NCI-H748 (cell line): ENCODE results near the gene CNTNAP3B.
"Not testable (repeated sequence)": the region's sequence is repeated elsewhere in the genome, so short reads cannot be mapped to it uniquely, and the experiment has no call there.

Experiments
- DNase-seq: peaks from one replicate; lab custom pipeline; 2025; ENCODE audit not compliant: unreplicated experiment; lab: John Stamatoyannopoulos, UW

The CNTNAP3B gene

DNA sequence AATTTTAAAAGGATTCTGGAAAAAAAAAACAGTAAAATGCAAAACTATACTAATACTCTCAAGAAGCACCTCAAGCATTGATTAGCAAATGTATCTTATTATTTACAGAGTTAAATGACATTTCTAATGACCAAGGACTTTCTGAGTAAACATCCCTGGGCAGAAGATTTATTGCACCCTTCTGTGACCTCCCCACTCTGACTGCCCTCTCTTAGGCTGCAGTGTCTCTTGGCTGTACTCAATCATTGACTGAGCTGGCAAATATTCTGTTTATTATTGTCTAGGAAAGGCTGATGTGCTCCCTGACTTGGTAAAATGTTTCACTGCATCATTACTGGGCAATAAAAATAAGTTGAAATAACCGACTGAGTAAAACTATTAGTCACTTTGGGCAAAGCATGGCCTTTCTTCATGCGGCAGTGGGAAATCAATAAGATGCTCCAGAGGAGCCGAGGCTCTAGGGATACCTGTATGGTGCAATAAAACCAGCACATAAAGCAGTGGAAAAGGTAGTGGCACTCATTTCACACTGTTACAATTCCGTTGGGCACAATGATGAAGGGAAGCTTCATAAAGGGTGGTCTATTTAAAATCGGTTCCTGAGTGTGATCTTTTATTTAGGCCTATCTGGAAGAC lies 151.1 kb downstream of the CNTNAP3B start:
- DNase-seq = not testable (repeated sequence)

DNA sequence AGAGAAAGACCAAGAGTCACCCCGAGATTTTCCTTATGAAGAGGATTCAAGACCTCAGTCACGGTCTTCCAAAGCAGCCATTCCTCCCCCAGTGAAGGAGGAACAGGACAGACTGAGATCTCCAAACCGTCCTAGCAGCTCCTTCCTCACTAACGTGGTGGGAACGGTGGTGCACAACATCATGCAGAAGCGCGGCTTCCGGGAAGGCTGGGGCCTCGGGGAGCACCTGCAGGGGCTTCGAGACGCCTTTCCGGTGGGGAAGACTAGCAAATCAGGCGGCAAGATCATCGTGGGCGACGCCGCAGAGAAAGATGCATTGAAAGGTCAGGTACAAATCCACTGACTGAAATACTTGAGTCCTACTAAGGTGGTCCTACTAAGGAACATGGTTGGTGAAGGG lies 154.3 kb downstream of the CNTNAP3B start:
- not testable (repeated sequence) for DNase-seq

DNA sequence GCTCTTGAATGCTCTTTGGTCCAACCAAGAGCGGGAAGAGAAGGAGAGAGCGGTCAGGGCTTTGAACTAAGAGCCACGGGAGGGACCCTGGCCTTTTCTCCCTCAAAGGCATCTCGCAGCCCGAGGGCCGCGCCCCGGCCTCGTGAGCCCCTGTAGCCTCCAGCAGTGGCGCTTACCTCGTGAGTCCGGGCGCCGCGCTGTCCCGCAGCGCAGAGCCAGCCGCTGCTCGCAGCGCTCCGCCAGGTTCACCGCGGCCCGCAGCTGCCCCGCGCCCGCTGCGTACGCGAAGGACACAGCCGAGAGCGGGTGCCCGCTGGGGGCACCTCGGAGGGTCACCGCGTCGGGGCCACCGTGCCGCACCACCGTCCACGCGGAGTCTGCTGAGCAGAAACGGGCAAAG lies 176.2 kb downstream of the CNTNAP3B start:
- not testable (repeated sequence) for DNase-seq

DNA sequence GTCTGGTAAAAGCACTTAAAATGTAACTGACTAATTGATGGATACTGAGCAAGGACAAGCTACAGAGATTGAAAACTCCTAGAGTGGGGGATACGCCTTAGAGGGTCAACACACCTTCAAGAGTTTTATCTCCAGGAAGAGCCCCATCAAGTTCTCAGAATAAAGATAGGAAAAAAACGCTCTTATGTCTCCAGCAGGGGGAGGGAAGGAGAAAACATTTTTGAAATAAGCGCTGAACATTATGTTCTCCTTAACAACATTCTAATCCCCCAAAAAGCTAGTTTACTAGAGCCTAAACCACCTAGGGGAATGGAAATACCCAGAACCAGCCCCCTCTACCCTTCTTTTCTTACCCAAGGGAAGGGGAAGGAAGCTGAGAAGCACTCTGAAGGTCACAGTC lies 187.5 kb downstream of the CNTNAP3B start:
- DNase-seq = not testable (repeated sequence)

DNA sequence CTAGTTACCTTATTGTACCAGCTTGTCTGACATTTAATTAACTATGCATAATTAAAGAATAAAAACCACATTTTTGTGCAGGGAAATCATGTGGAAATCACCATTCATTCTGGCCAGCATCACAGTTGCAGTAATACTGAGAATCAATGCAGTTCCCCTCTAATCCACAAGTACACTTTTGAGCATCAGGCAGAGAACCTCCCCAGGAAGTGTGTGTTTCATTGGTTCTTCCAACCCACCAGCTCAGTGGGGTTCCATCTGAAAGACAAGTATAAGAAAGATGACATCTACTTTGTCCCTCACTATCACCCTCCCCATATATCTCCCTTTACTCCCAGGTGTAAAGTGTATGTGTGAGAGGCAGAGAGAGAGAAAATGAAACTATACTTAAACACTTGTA lies 191.1 kb downstream of the CNTNAP3B start:
- DNase-seq = not testable (repeated sequence)

DNA sequence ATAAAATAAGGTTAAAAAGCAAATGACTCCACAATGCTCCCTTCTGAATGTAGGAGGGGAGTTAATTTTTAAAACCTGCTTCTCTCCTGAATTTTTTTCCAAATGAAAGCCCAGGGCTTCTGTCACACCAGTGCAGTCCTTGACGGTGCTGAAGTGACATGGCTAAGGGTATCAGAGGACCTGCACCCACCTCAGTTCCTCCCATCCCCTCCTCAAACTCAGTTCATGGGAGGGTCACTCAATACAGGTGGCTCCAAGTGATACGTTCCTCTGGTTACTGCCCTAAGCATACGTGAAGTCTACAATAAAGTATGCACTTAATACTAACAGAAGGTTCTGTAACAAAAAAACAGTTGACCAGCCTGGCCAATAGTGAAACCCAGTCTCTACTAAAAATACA lies 193.5 kb downstream of the CNTNAP3B start:
- DNase-seq = not testable (repeated sequence)

DNA sequence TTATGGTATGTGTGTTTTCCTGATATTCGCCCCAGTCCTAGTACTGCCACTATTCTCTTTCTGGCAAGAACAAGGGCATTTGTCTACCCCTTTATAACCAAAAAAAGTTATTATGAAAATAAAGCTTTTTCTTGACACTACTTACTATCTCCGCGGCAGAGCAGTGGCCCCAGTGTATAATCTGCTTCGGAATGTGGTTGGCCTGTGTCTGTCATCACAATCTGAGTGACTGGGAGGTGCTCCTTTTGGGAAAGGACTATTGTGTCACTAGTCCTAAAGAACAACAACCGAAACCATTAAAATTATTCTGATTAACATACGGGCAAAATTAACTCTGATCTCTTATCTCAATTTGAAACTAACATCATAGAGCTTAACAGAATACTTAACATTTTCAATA lies 200.1 kb downstream of the CNTNAP3B start:
- not testable (repeated sequence) for DNase-seq

DNA sequence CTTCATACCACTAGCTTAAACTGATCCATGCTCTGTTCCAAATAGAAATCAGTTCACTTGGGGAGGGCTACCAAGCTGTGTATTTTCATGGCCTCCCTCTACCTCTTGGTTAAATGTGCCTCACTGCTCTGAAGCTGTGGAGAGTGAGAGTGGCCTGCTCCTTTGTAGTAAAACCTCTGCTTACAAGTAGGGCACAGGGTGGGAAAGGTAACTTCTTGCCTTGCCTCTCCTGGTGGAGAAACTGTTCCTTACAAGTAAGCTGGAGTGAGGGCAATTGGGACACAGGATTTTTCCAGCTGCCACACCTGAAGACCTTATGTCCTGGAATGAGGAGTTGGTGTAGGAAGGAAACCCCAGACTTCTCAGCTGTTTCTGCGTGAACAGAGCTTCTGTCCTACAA lies 211.9 kb downstream of the CNTNAP3B start:
- not testable (repeated sequence) for DNase-seq

DNA sequence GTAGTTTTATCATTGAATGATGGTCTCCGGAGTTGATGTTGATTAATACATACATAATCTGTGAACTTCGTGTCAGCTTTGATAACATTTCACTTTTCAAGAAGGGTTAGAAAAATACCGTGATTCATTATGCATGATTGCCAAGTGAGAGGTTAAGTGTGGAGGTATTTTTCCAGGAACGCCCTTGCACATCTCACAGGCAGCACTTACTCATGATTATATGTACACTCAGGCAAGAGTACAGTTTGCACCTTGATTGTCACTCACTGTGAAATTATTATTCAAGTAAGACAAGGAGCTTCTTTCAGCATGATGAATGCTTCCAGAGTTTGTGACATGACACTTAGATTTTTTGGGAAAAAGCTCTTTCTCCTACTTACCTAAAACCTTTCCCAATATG lies 223.7 kb downstream of the CNTNAP3B start:
- not testable (repeated sequence) for DNase-seq

DNA sequence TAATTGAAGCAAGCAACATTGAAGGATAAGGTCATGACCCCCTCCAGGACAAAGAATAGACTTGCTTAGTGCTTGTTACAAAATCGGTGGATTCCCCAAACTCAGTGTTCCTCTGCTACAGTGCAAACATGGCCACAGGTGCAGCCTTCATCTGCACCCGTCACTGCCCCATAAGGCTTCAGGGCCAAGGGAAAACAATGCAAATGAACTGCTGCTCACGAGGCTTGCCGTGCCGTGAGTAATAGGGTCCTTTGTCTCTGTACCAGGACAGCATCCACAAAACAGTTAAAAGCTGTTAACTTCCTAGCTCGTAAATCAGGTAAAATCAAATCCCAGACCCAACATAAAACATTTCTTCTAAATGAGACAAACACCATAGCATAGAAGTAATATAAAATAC lies 226.5 kb downstream of the CNTNAP3B start:
- DNase-seq = not testable (repeated sequence)

DNA sequence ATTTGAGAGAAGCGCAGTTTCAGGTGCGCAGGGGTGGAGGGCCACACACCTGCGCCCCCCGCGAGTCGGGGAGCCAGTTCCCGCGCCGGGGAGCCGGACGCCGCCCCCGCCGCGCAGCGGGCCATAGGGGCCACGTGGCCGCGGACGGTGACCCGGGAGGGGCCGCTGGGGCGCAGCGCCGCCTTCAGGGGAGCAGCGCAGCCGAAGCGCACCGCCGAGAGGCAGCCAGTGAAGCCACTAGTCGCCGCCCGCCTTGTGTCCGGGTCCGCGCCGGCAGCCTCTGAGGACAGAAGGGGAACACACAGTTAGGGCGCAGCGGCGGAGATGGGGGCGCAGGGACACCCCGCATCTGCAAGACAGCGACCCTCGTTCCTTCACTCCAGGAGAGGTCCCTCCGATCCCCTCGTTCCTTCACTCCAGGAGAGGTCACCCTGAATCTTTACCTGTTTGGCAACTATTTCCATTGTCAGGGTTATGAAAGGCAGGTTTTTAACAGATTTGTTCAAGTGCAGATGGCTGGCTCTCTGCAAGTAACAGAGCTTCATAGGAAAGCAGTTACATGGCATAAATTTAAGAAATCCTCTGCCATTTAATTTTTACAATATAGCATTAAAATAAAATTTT lies 230.4 kb downstream of the CNTNAP3B start:
- DNase-seq = not testable (repeated sequence)

DNA sequence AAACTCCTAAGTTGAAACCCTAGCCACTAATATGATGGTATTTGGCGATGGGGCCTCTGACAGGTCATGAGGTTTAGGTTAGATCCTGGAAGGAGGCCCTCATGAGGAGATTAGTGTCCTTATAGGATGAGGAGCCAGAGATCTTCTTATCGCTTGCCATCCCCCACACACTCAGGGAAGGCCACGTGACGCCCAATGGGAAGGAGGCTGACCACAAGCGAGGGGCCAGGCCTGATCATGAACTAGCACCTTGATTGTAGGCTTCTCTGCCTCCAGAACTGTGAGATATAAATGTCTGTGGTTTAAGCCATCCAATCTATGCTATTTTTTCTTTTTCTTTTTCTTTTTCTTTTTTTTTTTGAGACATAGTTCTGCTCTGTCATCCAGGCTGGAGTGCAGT lies 254.7 kb downstream of the CNTNAP3B start:
- not testable (repeated sequence) for DNase-seq

DNA sequence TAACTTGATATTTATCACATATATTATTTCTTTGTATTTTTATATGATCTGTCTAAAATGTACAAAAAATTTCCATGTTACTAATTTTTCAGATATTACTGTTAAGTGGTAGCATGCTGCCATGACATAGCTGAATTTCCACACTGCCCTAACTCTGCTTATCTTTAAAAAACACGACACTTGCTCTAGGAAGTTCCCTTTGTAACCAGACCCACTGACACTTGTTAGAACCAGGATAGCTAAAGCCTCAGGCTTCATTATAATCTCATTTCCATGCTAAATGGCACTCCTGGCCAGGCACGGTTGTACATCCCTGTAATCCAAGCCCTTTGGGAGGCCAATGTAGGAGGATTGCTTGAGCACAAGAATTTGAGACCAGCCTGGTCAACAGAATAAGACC lies 273.8 kb downstream of the CNTNAP3B start:
- DNase-seq = not testable (repeated sequence)

DNA sequence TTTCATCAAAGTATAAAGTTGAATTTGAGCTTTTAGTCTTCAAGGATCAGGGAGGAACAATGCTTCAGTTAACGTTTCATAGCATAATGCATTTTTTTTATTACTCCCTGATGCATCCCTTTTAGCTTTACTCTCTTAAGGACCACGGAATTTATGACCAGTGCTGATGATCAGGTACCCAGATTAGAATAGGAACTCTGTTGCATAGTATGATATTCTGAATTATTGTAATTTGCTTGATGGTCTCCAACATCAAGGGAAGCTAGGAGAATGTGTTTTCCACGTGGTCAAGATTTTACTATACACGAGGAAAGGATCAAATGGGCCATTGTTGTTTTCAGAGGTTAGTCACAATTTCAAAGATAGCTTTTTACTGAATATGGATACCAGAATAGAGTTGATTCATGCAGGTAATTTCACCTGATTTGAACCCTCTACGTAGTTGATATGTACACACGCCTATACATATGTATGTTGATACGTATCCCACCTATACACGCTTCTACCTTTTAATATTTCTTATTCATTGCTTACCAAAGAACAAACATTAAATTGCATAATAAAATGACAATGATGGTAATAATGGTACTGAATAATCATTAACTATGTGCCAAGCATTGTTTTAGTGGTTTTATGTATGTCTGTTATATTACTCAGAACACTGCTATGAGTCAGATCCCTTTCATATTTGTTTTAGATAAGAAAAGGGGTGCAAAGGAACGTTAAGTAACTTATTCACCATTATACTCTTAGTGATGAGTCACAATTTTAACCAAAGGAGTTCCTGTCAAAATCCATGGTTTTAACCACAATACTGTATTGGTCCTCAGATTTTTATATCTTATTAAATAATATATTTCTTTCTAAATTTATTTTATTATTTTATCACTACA lies 277.1 kb downstream of the CNTNAP3B start:
- DNase-seq = not testable (repeated sequence)

DNA sequence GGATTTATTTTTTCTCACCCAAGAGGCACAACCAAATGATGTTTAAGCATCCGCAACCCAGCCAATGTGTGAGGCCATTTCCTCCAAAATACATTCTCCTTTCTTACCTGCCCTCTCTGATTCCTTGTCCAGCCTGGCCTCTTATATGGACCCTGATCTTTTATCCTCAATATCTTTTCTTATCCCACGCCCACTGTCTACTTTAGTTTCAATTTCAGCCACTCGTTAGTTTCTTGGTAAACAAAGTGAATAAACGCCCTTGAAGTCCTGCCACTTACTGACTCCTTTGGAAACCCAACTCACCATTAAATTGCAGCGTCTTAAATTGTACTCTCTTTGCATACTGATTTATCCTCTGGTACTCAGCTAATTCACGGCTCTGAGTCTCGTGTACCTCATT lies 281.4 kb downstream of the CNTNAP3B start:
- DNase-seq = not testable (repeated sequence)
